ENCODE data around the gene ELF2.

- TF ChIP-seq POLR2A (IDR thresholded peaks at IDR 0.05; ENCODE audit: extremely low read depth, insufficient read length), result peak; percentile 24
- TF ChIP-seq CTCF (IDR thresholded peaks at IDR 0.05; ENCODE audit: low read depth, low read length), result no peak
- peak; percentile 78 for TF ChIP-seq MYC (IDR thresholded peaks at IDR 0.05; ENCODE audit: low read depth, low read length)
- peak; percentile 81 for TF ChIP-seq MAX (IDR thresholded peaks at IDR 0.05; ENCODE audit: low read depth, low read length)
These were observed 94.0 kb downstream of the ELF2 start for GRCh38 chr4:139082750-139083606.
